SK-N-SH treated with all-trans-retinoic acid at 6 μM for 48 hours (cell line): ENCODE data around the gene KRT14.
A peak's percentile ranks its signal among the peaks of the same experiment; 100 is the strongest.

Experiments
- ESRRG ChIP-seq: fragments of 250-450 bp; sonication (Bioruptor Pico); IDR thresholded peaks from 2 replicates; pipeline ENCODE4 v1.6.1; 2021; ENCODE audit warnings: mild to moderate bottlenecking
- PATZ1 ChIP-seq: fragments of 250-450 bp; sonication (Bioruptor Pico); IDR thresholded peaks from 2 replicates; pipeline ENCODE4 v1.8.0; 2020; ENCODE audit warnings: mild to moderate bottlenecking, moderate library complexity, borderline replicate concordance
- POU6F1 ChIP-seq: fragments of 250-450 bp; sonication (Bioruptor Pico); IDR thresholded peaks from 2 replicates; pipeline ENCODE4 v1.8.0; 2021; ENCODE audit warnings: low read depth, mild to moderate bottlenecking, moderate library complexity, borderline replicate concordance
- RARB ChIP-seq: fragments of 250-450 bp; sonication (Bioruptor Pico); IDR thresholded peaks from 2 replicates; pipeline ENCODE4 v1.8.0; 2021; ENCODE audit warnings: mild to moderate bottlenecking, moderate library complexity
- TCF4 ChIP-seq: fragments of 250-450 bp; sonication (Bioruptor Pico); IDR thresholded peaks from 2 replicates; pipeline ENCODE4 v1.8.0; 2021; ENCODE audit warnings: mild to moderate bottlenecking, moderate library complexity, borderline replicate concordance
- TOX ChIP-seq: fragments of 250-450 bp; sonication (Bioruptor Pico); IDR thresholded peaks from 2 replicates; pipeline ENCODE4 v1.8.0; 2021; ENCODE audit warnings: mild to moderate bottlenecking, moderate library complexity, borderline replicate concordance
- TSHZ2 ChIP-seq: fragments of 250-450 bp; sonication (Bioruptor Pico); IDR thresholded peaks from 2 replicates; pipeline ENCODE4 v1.5.0; 2020; ENCODE audit warnings: mild to moderate bottlenecking, moderate library complexity
- ZFP3 ChIP-seq: fragments of 250-450 bp; sonication (Bioruptor Pico); IDR thresholded peaks from 2 replicates; pipeline ENCODE4 v1.5.0; 2020; ENCODE audit warnings: mild to moderate bottlenecking, moderate library complexity

GRCh38 chr17:41547921-41548843 lies 38.5 kb downstream of the KRT14 start:
- TF ChIP-seq TOX (CRISPR knock-in tag) (no peak), ESRRG (CRISPR knock-in tag) (no peak), TSHZ2 (CRISPR knock-in tag) (no peak), TCF4 (CRISPR knock-in tag) (no peak), ZFP3 (peak; percentile 75), PATZ1 (CRISPR knock-in tag) (no peak), RARB (no peak), POU6F1 (CRISPR knock-in tag) (no peak)
